ENCODE measurements around the gene PIH1D1. TPM values are rescaled to one million over a fixed set of nuclear protein-coding genes. Genes with fewer than 3 reads are reported as not detected.

PIH1D1 gene
- total RNA-seq (2014; rRNA removed; shearing (Covaris generic)) (147 and 164 TPM in 2 replicates), polyA plus RNA-seq (2016; fragmentation: Nextera tagmentation; extraction: Ambion mirVana) (93.6 and 103 TPM in 2 replicates)
- long read RNA-seq, transcript PIH1D1-201 (9 exons, 1,192 nt), result major isoform, 93 of 117 reads
- long read RNA-seq, partial matches to known transcripts, result 1 of 117 reads
- long read RNA-seq, other reads (novel, unspliced or antisense), result 22 of 117 reads

- Mint-ChIP-seq H3K27me3 (ENCODE audit: insufficient read depth, low read depth, poor library complexity) (peaks cover 31% of the 10 kb centered on the region), H3K4me1 (peaks cover 21% of the 10 kb centered on the region), H3K4me3 (peak within 1 kb of the TSS; percentile 95)
Measured at GRCh38 chr19:49451430-49452181, at the start of gene PIH1D1. TSS of gene PIH1D1 (minus strand) at chr19:49451814. CDS start at chr19:49451574, 240 bp downstream.

More at GRCh38 chr19:49451430-49452181, at the start of gene PIH1D1:
- peak within 1 kb of the TSS; percentile 75 for H3K4me2 ChIP-seq
- Mint-ChIP-seq H3K36me3 (ENCODE audit: low read depth) (peaks cover 55% of the 10 kb centered on the region), H3K27ac (peak within 1 kb of the TSS; percentile 99), H3K9me3 (peaks cover 9% of the 10 kb centered on the region; the same call in 2 of the 3 replicates)
- peaks cover 22% of the 10 kb centered on the region; the same call in 1 of the 2 replicates for H3F3A ChIP-seq (replicated peaks; ENCODE audit: low read depth)
- TF ChIP-seq NANOG (IDR thresholded peaks at IDR 0.05; ENCODE audit: borderline replicate concordance) (no peak), REST (IDR thresholded peaks at IDR 0.05; ENCODE audit: unreplicated experiment) (no peak), ZNF114 (CRISPR knock-in tag; IDR thresholded peaks at IDR 0.05) (no peak), ZNF462 (CRISPR knock-in tag; IDR thresholded peaks at IDR 0.05) (no peak), CREB1 (CRISPR knock-in tag; IDR thresholded peaks at IDR 0.05; ENCODE audit: low read depth) (0 out of 2 replicates have a peak, but pooled peaks have one; percentile 45), ETS1 (IDR thresholded peaks at IDR 0.05) (peak; percentile 92), STAT1 (IDR thresholded peaks at IDR 0.05; ENCODE audit: unreplicated experiment) (no peak), POLR2AphosphoS5 (IDR thresholded peaks at IDR 0.05; ENCODE audit: low read depth) (peak; percentile 97), EZH2 (IDR thresholded peaks at IDR 0.05; ENCODE audit: low read depth, unreplicated experiment) (no peak)
- peaks cover 8% of the 10 kb centered on the region; the same call in 1 of the 2 replicates for H4K20me1 ChIP-seq (replicated peaks; ENCODE audit: insufficient read depth)
- no peaks in the 10 kb centered on the region for H3K27me3 ChIP-seq (ENCODE audit: insufficient read depth)
- H3K27ac ChIP-seq (ENCODE audit: low read depth), result peak within 1 kb of the TSS; percentile 93
- H3K36me3 ChIP-seq (ENCODE audit: insufficient read depth), result peaks cover 4% of the 10 kb centered on the region; the same call in 1 of the 2 replicates
- ATAC-seq (peak; percentile 68), DNase-seq (ENCODE audit: low spot score) (peak; percentile 100)
- peak within 1 kb of the TSS; percentile 85 for H3K4me3 ChIP-seq
- H2AFZ ChIP-seq, result no peak within 1 kb of the TSS
- H3K4me1 ChIP-seq (ENCODE audit: insufficient read depth), result peaks cover 21% of the 10 kb centered on the region; the same call in 1 of the 2 replicates
- no peaks in the 10 kb centered on the region for H3K9me2 ChIP-seq (ENCODE audit: insufficient read depth)
- H3K79me2 ChIP-seq (replicated peaks; ENCODE audit: insufficient read depth), result peaks cover 30% of the 10 kb centered on the region

Data from GM23338 (cell line).